Testis (tissue), 3 donors: Measurements from ENCODE around the gene JPH2. TPM values are rescaled to one million over a fixed set of nuclear protein-coding genes. Genes with fewer than 3 reads are reported as not detected.
"Not testable (repeated sequence)": the region's sequence is repeated elsewhere in the genome, so short reads cannot be mapped to it uniquely, and the experiment has no call there.

Experiments
- DNase-seq: peaks from one replicate; pipeline ENCODE4 v3.0.0-alpha.2; 2019
- H3K27ac ChIP-seq, 2 donors: fragments of 200-600 bp; sonication (generic); one replicate each; pipeline ENCODE4 v1.5.1; 2019
- H3K27me3 ChIP-seq: fragments of 200-600 bp; sonication (generic); one replicate; pipeline ENCODE4 v1.5.1; 2019
- H3K36me3 ChIP-seq: fragments of 200-600 bp; sonication (generic); one replicate; pipeline ENCODE4 v1.5.1; 2017; ENCODE audit warnings: low read depth; ENCODE audit errors: missing control alignments
- H3K4me1 ChIP-seq: fragments of 200-600 bp; sonication (generic); one replicate; pipeline ENCODE4 v1.5.1; 2019
- H3K4me3 ChIP-seq, 2 donors: fragments of 200-600 bp; sonication (generic); one replicate each; pipeline ENCODE4 v1.5.1; 2017 to 2019
- H3K9me3 ChIP-seq: fragments of 200-600 bp; sonication (generic); one replicate; pipeline ENCODE4 v1.5.1; 2017
- CTCF ChIP-seq, 3 experiments: fragments of 450-650 bp in 2 of 3; fragments of 200-600 bp in 1 of 3; sonication (generic) in 1 of 3; IDR thresholded peaks; one replicate each; pipeline ENCODE4 v1.5.1; 2016 to 2019; ENCODE audit warnings: antibody characterized with exemption in 3 of 3, mild to moderate bottlenecking in 2 of 3, moderate library complexity in 1 of 3
- POLR2A ChIP-seq: fragments of 450-650 bp; IDR thresholded peaks from one replicate; pipeline ENCODE4 v1.6.1; 2017; ENCODE audit warnings: antibody characterized with exemption, mild to moderate bottlenecking, moderate library complexity
- WGBS, 2 donors: methylation state at CpG; one replicate each; pipeline ENCODE4 v1.1.5; 2018; 5-methylcytosine and 5-hydroxymethylcytosine counted together
- intact Hi-C: fragments of 100-400 bp; cut with DNase I; formaldehyde crosslinking; loops from one replicate; pipeline ENCODE4 v1.15.1; 2023; ENCODE audit warnings: low total_unique reads
- polyA plus RNA-seq: library from polyadenylated mRNA; stranded (reverse); fragments of 350-450 nt; fragmentation: Illumina TruSeq; extraction: RNeasy Lipid Tissue Mini Kit (QIAGEN cat#74804); gene quantifications from one replicate; pipeline ENCODE4 v1.2.3, GENCODE V29; 2014; ENCODE audit warnings: low read depth, low replicate concordance; ENCODE audit not compliant: insufficient read depth
- total RNA-seq, 2 donors: library from RNA; depleted of rRNA; stranded (reverse); fragments of >200 nt; gene quantifications; one replicate each; pipeline ENCODE4 v1.2.3, GENCODE V29; 2016

The JPH2 gene
- total and polyA plus RNA-seq, 3 donors from 2014 or later, result 1.9 to 3.7 (median 3.2) TPM

GRCh38 chr20:44133424-44133823 lies 53.6 kb downstream of the JPH2 start:
- WGBS, 2 donors, result 76 to 81% methylated on average over 4 of the region's 4 CpGs
- TF ChIP-seq CTCF (IDR thresholded peaks at IDR 0.05), result no peak
- TF ChIP-seq POLR2A, result no peak

GRCh38 chr20:44131704-44132103 lies 55.3 kb downstream of the JPH2 start:
- Histone ChIP-seq H3K27me3 (no peaks in the 10 kb centered on the region), H3K9me3 (no peaks in the 10 kb centered on the region), H3K27ac (no peak overlapping the region), H3K4me1 (no peaks in the 10 kb centered on the region), H3K4me3 (no peak overlapping the region), H3K36me3 (no peaks in the 10 kb centered on the region)
- no peak for DNase-seq
- 68% methylated on average over 1 of the region's 1 CpG for WGBS, 2 donors
- intact Hi-C loops, result no loop called here
- TF ChIP-seq CTCF (IDR thresholded peaks at IDR 0.05) (no peak), POLR2A (no peak)

More at GRCh38 chr20:44133424-44133823, 53.6 kb downstream of the JPH2 start:
- H3K4me1 ChIP-seq, result no peaks in the 10 kb centered on the region
- intact Hi-C loops, result no loop called here
- H3K36me3 ChIP-seq, result no peaks in the 10 kb centered on the region
- no peak for DNase-seq
- no peaks in the 10 kb centered on the region for H3K9me3 ChIP-seq
- no peak overlapping the region for H3K27ac ChIP-seq
- no peaks in the 10 kb centered on the region for H3K27me3 ChIP-seq
- no peak overlapping the region for H3K4me3 ChIP-seq

GRCh38 chr20:44129911-44130718 lies 56.9 kb downstream of the JPH2 start:
- intact Hi-C loops, result no loop called here
- 71 to 72% methylated on average over 9 of the region's 9 CpGs for WGBS, 2 donors
- no peak for DNase-seq
- Histone ChIP-seq H3K4me1 (no peaks in the 10 kb centered on the region), H3K27me3 (no peaks in the 10 kb centered on the region), H3K36me3 (no peaks in the 10 kb centered on the region), H3K27ac (no peak overlapping the region), H3K4me3 (no peak overlapping the region), H3K9me3 (no peaks in the 10 kb centered on the region)
- no peak for TF ChIP-seq CTCF (IDR thresholded peaks at IDR 0.05)
- no peak for TF ChIP-seq POLR2A

- H3K27ac ChIP-seq, H3K27me3 ChIP-seq, H3K9me3 ChIP-seq, DNase-seq, H3K4me1 ChIP-seq, H3K4me3 ChIP-seq, H3K36me3 ChIP-seq, intact Hi-C loops: not testable (repeated sequence)
- WGBS, 2 donors, result 80 to 93% methylated on average over 7 of the region's 7 CpGs
These were observed 57.7 kb downstream of the JPH2 start for GRCh38 chr20:44129300-44129699.

- H3K4me3 ChIP-seq, result no peak overlapping the region
- no peak for TF ChIP-seq POLR2A
- TF ChIP-seq CTCF (IDR thresholded peaks at IDR 0.05), result no peak
- DNase-seq, result no peak
- intact Hi-C loops, result no loop called here
- H3K4me1 ChIP-seq, result no peaks in the 10 kb centered on the region
- H3K9me3 ChIP-seq, result no peaks in the 10 kb centered on the region
- H3K27ac ChIP-seq, result no peak overlapping the region
- 79 to 91% methylated on average over 3 of the region's 3 CpGs for WGBS, 2 donors
- H3K27me3 ChIP-seq, result no peaks in the 10 kb centered on the region
- H3K36me3 ChIP-seq, result no peaks in the 10 kb centered on the region
These were observed 60.5 kb downstream of the JPH2 start for GRCh38 chr20:44126445-44126844.
